H9 (cell line): ENCODE results near the gene ADGRF5. TPM values are rescaled to one million over a fixed set of nuclear protein-coding genes. Genes with fewer than 3 reads are reported as not detected.

Source experiments
- DNase-seq: peaks from one replicate; pipeline ENCODE4 v3.0.0-alpha.2; 2017
- H2AFZ ChIP-seq: one replicate; pipeline ENCODE4 v1.6.1; 2013; ENCODE audit warnings: mild to moderate bottlenecking, low read length, control low read depth, moderate library complexity
- H2AK5ac ChIP-seq: 2 replicates; pipeline ENCODE4 v1.6.1; 2013; ENCODE audit warnings: low read length, control low read depth, mixed read lengths; ENCODE audit not compliant: insufficient read length
- H2BK120ac ChIP-seq: one replicate; pipeline ENCODE4 v1.6.1; 2013; ENCODE audit warnings: low read depth, mild to moderate bottlenecking, low read length, control low read depth, inconsistent platforms; ENCODE audit not compliant: poor library complexity, severe bottlenecking
- H2BK12ac ChIP-seq: 2 replicates; pipeline ENCODE4 v1.6.1; 2013; ENCODE audit warnings: low read length, control low read depth, mixed read lengths, low read depth; ENCODE audit not compliant: insufficient read length
- H2BK15ac ChIP-seq: 2 replicates; pipeline ENCODE4 v1.6.1; 2013; ENCODE audit warnings: low read depth, low read length, control low read depth
- H2BK20ac ChIP-seq: one replicate; pipeline ENCODE4 v1.6.1; 2013; ENCODE audit warnings: low read depth, mild to moderate bottlenecking, low read length, control low read depth, inconsistent platforms; ENCODE audit not compliant: poor library complexity, severe bottlenecking
- H2BK5ac ChIP-seq: 2 replicates; pipeline ENCODE4 v1.6.1; 2013; ENCODE audit warnings: low read length, control low read depth, mixed read lengths; ENCODE audit not compliant: insufficient read length
- H3K14ac ChIP-seq: 2 replicates; pipeline ENCODE4 v1.6.1; 2013; ENCODE audit warnings: low read length, control low read depth; ENCODE audit not compliant: insufficient read depth
- H3K18ac ChIP-seq: 2 replicates; pipeline ENCODE4 v1.6.1; 2013; ENCODE audit warnings: low read depth, mild to moderate bottlenecking, mixed read lengths, low read length, control low read depth; ENCODE audit not compliant: insufficient read length
- H3K23ac ChIP-seq: 2 replicates; pipeline ENCODE4 v1.6.1; 2013; ENCODE audit warnings: low read length, control low read depth, mixed read lengths, low read depth; ENCODE audit not compliant: insufficient read length
- H3K23me2 ChIP-seq: 2 replicates; pipeline ENCODE4 v1.6.1; 2013; ENCODE audit warnings: low read depth, mild to moderate bottlenecking, mixed read lengths, low read length, control low read depth; ENCODE audit not compliant: insufficient read length, poor library complexity, severe bottlenecking
- H3K27ac ChIP-seq: 2 replicates; pipeline ENCODE4 v1.5.1; 2013; ENCODE audit warnings: low read length, control low read depth, mixed read lengths, low read depth; ENCODE audit not compliant: insufficient read length
- H3K27me3 ChIP-seq: 2 replicates; pipeline ENCODE4 v1.6.1; 2013; ENCODE audit warnings: low read length, control low read depth, inconsistent platforms; ENCODE audit not compliant: insufficient read depth
- H3K4ac ChIP-seq: 2 replicates; pipeline ENCODE4 v1.6.1; 2013; ENCODE audit warnings: low read depth, mild to moderate bottlenecking, control low read depth, inconsistent platforms, low read length, moderate library complexity
- H3K4me1 ChIP-seq: 2 replicates; pipeline ENCODE4 v1.6.1; 2013; ENCODE audit warnings: low read length, control low read depth, inconsistent platforms; ENCODE audit not compliant: insufficient read depth
- H3K4me2 ChIP-seq: 2 replicates; pipeline ENCODE4 v1.6.1; 2013; ENCODE audit warnings: low read length, control low read depth, mixed read lengths; ENCODE audit not compliant: insufficient read length, insufficient read depth
- H3K56ac ChIP-seq: 2 replicates; pipeline ENCODE4 v1.6.1; 2013; ENCODE audit warnings: low read depth, mild to moderate bottlenecking, mixed read lengths, low read length, control low read depth; ENCODE audit not compliant: insufficient read length
- H3K79me1 ChIP-seq: 2 replicates; pipeline ENCODE4 v1.6.1; 2013; ENCODE audit warnings: low read depth, mild to moderate bottlenecking, moderate library complexity, low read length, control low read depth, inconsistent platforms; ENCODE audit not compliant: insufficient read depth, poor library complexity, severe bottlenecking
- H3K79me2 ChIP-seq: 2 replicates; pipeline ENCODE4 v1.6.1; 2013; ENCODE audit warnings: low read length, control low read depth, inconsistent platforms; ENCODE audit not compliant: insufficient read depth
- H3K9ac ChIP-seq: 2 replicates; pipeline ENCODE4 v1.6.1; 2013; ENCODE audit warnings: low read length, control low read depth, mixed read lengths; ENCODE audit not compliant: insufficient read length; ENCODE audit errors: extremely low read depth
- H3K9me3 ChIP-seq: one replicate; pipeline ENCODE4 v1.6.1; 2013; ENCODE audit warnings: low read depth, low read length, inconsistent platforms; ENCODE audit not compliant: control insufficient read depth
- H3T11ph ChIP-seq: one replicate; pipeline ENCODE4 v1.6.1; 2013; ENCODE audit warnings: mild to moderate bottlenecking, low read length, control low read depth, inconsistent platforms
- H4K20me1 ChIP-seq: one replicate; pipeline ENCODE4 v1.6.1; 2013; ENCODE audit not compliant: control insufficient read depth, insufficient read length, insufficient read depth
- H4K5ac ChIP-seq: 2 replicates; pipeline ENCODE4 v1.6.1; 2013; ENCODE audit warnings: low read depth, mild to moderate bottlenecking, mixed read lengths, low read length, control low read depth; ENCODE audit not compliant: insufficient read length
- H4K8ac ChIP-seq: replicated peaks from 2 replicates; pipeline ENCODE4 v1.6.1; 2013; ENCODE audit warnings: low read length, control low read depth, mixed read lengths, low read depth; ENCODE audit not compliant: insufficient read length
- H4K91ac ChIP-seq: 2 replicates; pipeline ENCODE4 v1.6.1; 2013; ENCODE audit warnings: low read depth, mild to moderate bottlenecking, moderate library complexity, mixed read lengths, low read length, control low read depth; ENCODE audit not compliant: insufficient read length
- H3K27ac Mint-ChIP-seq, 3 experiments: 2 replicates in 2 of 3; 3 replicates in 1 of 3; pipeline ENCODE4 v1.8.0; 2020 to 2021; ENCODE audit warnings: mixed read lengths in 3 of 3, mild to moderate bottlenecking in 1 of 3, moderate library complexity in 1 of 3
- H3K27me3 Mint-ChIP-seq: 2 replicates; pipeline ENCODE4 v1.8.0; 2021; ENCODE audit warnings: low read depth, mild to moderate bottlenecking, moderate library complexity, mixed read lengths
- H3K36me3 Mint-ChIP-seq, 3 experiments: 2 replicates in 2 of 3; 3 replicates in 1 of 3; pipeline ENCODE4 v1.8.0; 2020 to 2021; ENCODE audit warnings: low read depth in 3 of 3, mixed read lengths in 3 of 3; ENCODE audit not compliant: insufficient read depth in 1 of 3
- H3K4me1 Mint-ChIP-seq, 2 experiments: 2 replicates each; pipeline ENCODE4 v1.8.0; 2020; ENCODE audit warnings: mixed read lengths in 2 of 2
- H3K4me3 Mint-ChIP-seq, 2 experiments: 2 replicates in 1 of 2; 3 replicates in 1 of 2; pipeline ENCODE4 v1.8.0; 2020 to 2021; ENCODE audit warnings: mild to moderate bottlenecking in 2 of 2, mixed read lengths in 2 of 2, moderate library complexity in 1 of 2
- H3K9me3 Mint-ChIP-seq, 2 experiments: 2 replicates in 1 of 2; 3 replicates in 1 of 2; pipeline ENCODE4 v1.8.0; 2020; ENCODE audit warnings: mild to moderate bottlenecking in 2 of 2, mixed read lengths in 2 of 2, moderate library complexity in 1 of 2
- WGBS: extraction: QIAGEN DNeasy Blood & Tissue Kit; methylation state at CpG from one replicate; pipeline ENCODE4 v1.1.7; 2013; ENCODE audit warnings: missing lambda C conversion rate, low lambda C conversion rate, mixed read lengths; ENCODE audit not compliant: insufficient read length; ENCODE audit errors: extremely low coverage; 5-methylcytosine and 5-hydroxymethylcytosine counted together
- total RNA-seq: library from RNA; stranded (reverse); gene quantifications from 2 replicates; pipeline ENCODE4 v1.2.1, GENCODE V29; 2021
- TF ChIP-seq, protein P1 (sequence below): fragments of 200-600 bp; sonication (generic); conservative IDR thresholded peaks from 3 replicates; pipeline ENCODE4 v1.8.0; 2021; ENCODE audit warnings: antibody characterized with exemption, mild to moderate bottlenecking

ADGRF5 gene
- total RNA-seq, 1 experiment from 2014 or later, result not detected

DNA sequence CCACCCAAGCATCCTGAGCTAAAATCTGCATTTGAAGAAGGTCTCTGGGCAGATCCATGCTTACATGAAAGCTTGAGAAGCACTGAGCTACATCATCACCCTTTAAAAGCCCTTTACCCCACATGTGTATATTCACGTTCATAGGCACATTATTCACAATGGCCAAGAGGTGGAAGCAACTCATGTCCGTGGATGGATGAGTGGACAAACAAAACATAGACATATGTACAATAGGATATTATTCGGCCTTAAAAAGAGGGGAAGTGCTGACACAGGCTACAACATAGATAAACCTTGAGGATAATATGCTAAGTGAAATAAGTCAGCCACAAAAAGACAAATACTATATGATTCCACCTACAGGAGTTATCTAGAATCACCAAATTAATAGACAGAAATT is 17.6 kb downstream of the ADGRF5 start:
- Histone ChIP-seq H3T11ph (no peak overlapping the region), H3K14ac (no peak overlapping the region), H3K27ac (no peak overlapping the region), H2AK5ac (no peak overlapping the region), H4K20me1 (no peaks in the 10 kb centered on the region), H2BK20ac (no peak overlapping the region), H3K18ac (no peak overlapping the region), H2AFZ (no peak overlapping the region), H2BK12ac (no peak overlapping the region), H2BK15ac (no peak overlapping the region), H3K79me2 (no peaks in the 10 kb centered on the region), H3K79me1 (no peaks in the 10 kb centered on the region), H3K9me3 (no peaks in the 10 kb centered on the region), H2BK120ac (no peak overlapping the region), H3K9ac (no peak overlapping the region), H3K4ac (no peak overlapping the region), H3K4me1 (no peaks in the 10 kb centered on the region), H3K23me2 (no peaks in the 10 kb centered on the region), H4K91ac (no peak overlapping the region), H4K5ac (no peak overlapping the region), H2BK5ac (no peak overlapping the region), H3K4me2 (no peak overlapping the region), H4K8ac (no peak overlapping the region), H3K27me3 (no peaks in the 10 kb centered on the region), H3K56ac (no peak overlapping the region), H3K23ac (no peak overlapping the region)
- no peak for DNase-seq
- no peak overlapping the region for H3K27ac Mint-ChIP-seq
- whole genome bisulfite sequencing, result no CpG with 5 or more reads among the region's 3 CpGs
- no peaks in the 10 kb centered on the region; the same call in 1 of the 2 replicates for H3K27me3 Mint-ChIP-seq
- H3K4me3 Mint-ChIP-seq, result no peak overlapping the region
- TF ChIP-seq, protein P1, sequence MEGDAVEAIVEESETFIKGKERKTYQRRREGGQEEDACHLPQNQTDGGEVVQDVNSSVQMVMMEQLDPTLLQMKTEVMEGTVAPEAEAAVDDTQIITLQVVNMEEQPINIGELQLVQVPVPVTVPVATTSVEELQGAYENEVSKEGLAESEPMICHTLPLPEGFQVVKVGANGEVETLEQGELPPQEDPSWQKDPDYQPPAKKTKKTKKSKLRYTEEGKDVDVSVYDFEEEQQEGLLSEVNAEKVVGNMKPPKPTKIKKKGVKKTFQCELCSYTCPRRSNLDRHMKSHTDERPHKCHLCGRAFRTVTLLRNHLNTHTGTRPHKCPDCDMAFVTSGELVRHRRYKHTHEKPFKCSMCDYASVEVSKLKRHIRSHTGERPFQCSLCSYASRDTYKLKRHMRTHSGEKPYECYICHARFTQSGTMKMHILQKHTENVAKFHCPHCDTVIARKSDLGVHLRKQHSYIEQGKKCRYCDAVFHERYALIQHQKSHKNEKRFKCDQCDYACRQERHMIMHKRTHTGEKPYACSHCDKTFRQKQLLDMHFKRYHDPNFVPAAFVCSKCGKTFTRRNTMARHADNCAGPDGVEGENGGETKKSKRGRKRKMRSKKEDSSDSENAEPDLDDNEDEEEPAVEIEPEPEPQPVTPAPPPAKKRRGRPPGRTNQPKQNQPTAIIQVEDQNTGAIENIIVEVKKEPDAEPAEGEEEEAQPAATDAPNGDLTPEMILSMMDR, result no peak
- no peaks in the 10 kb centered on the region for H3K36me3 Mint-ChIP-seq
- peaks cover 10 to 11% of the 10 kb centered on the region in 2 experiments for H3K4me1 Mint-ChIP-seq
- H3K9me3 Mint-ChIP-seq, result no peaks in the 10 kb centered on the region
